NCI-H146 treated with DMSO at 0.1 percent for 48 hours (cell line): ENCODE results near the gene FOXL2NB.
"Not testable (repeated sequence)": the region's sequence is repeated elsewhere in the genome, so short reads cannot be mapped to it uniquely, and the experiment has no call there.

Experiments used
- DNase-seq: peaks from one replicate; lab custom pipeline; 2025; ENCODE audit not compliant: unreplicated experiment; lab: John Stamatoyannopoulos, UW

Gene FOXL2NB

GRCh38 chr3:138946663-138947494 is at the start of gene FOXL2NB, which contains the start of gene FOXL2:
TSS of gene FOXL2NB (plus strand) at chr3:138947217. CDS start at chr3:138947365, 148 bp downstream.
TSS of gene FOXL2 (minus strand) at chr3:138947137. CDS start at chr3:138946722, 415 bp downstream.
- no peak for DNase-seq

- no peak for DNase-seq
Observed at GRCh38 chr3:138898301-138898700, 48.7 kb upstream of the FOXL2NB start.

DNA sequence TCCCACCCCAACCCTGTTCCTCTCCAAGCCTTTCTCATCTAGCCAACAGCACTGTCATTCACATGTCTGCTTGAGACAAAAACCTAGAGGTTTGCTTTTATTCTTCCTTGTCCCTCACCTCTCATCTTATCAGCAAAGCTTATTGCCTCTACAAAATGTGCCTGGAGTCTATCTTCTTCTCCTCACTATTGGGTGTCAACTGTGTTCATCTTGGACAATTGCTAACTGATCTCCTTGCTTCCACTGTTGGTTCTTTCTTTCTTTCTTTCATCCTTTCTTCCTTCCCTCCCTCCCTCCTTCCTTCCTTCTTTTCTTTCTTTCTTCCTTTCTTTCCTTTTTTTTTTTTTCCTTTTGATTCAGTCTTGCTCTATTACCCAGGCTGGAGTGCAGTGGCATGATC is 48.3 kb upstream of the FOXL2NB start:
- no peak for DNase-seq

- DNase-seq = no peak
Observed at GRCh38 chr3:138899351-138899991, 47.5 kb upstream of the FOXL2NB start.

DNA sequence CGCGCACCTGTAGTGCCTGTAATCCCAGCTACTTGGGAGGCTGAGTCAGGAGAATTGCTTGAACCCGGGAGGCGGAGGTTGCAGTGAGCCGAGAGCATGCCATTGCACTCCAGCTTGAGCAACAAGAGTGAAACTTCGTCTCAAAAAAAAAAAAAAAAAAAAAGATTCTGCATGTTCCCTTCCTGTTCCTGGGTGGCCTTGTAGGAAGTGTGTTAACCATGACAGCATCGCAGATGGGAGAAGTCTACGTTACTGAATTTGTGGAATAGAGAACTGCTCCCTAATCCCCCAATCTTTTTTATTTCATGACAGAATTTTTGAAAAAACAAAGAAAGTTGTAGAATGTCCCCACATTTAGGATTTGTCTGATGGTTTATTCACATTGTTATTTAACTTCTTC is 45.5 kb upstream of the FOXL2NB start:
- no peak for DNase-seq

DNA sequence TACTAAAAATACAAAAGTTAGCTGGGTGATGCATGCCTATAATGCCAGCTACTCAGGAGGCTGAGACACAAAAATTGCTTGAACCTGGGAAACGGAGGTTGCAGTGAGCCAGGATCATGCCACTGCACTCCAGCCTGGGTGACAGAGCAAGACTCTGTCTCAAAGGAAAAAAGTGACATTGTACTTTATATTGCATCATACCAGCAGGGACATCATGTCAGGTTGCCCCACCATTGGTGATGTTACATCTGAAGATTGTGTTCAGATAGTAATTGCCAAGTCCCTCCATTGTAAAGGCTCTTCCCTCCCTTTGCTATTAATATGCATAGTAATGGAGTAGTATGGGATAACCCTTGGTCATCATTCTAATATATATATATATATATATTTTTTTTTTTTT is 44.8 kb upstream of the FOXL2NB start:
- DNase-seq = no peak

DNA sequence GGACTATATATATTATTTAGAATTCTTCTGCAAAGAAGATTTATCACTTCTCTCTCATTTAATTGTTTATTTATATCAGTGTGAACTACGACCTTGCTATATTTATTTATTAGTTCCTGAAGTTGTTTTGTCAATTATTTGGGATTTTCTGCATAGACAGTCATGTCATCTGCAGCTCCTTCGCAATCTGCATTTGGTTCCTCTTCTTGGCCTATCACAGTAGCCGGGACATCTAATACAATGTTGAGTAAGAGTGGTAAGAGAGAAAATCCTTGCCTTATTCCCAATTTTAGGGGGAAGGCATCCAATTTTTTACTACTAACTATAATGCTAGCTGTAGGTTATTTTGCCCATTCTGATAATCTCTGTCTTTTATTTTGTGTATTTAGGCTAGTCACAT is 39.5 kb upstream of the FOXL2NB start:
- DNase-seq = no peak

DNA sequence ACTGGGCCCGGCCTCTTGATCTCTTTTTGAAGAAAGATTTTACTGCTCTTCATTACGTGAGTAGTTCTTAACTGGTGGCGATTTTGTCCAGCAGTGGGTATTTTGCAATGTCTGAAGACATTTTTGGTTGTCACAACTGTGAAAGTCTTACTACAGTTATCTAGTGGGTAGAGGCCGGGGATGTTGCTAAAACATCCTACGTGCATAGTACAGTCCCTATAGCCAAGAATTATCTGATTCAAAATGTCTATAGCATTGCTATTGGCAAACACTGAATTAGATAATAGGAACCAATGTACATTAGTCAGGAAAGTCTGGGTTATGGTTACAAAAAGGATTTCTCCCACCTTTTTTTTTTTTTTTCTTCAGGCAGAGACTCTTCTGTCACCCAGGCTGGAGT is 38.2 kb upstream of the FOXL2NB start:
- DNase-seq = no peak

- DNase-seq = no peak
Observed at GRCh38 chr3:138909904-138910303, 37.1 kb upstream of the FOXL2NB start.

GRCh38 chr3:138911621-138912020 is 35.4 kb upstream of the FOXL2NB start:
- DNase-seq = no peak

- DNase-seq = no peak
Observed at GRCh38 chr3:138912237-138912636, 34.8 kb upstream of the FOXL2NB start.

GRCh38 chr3:138913766-138914165 is 33.3 kb upstream of the FOXL2NB start:
- no peak for DNase-seq

DNA sequence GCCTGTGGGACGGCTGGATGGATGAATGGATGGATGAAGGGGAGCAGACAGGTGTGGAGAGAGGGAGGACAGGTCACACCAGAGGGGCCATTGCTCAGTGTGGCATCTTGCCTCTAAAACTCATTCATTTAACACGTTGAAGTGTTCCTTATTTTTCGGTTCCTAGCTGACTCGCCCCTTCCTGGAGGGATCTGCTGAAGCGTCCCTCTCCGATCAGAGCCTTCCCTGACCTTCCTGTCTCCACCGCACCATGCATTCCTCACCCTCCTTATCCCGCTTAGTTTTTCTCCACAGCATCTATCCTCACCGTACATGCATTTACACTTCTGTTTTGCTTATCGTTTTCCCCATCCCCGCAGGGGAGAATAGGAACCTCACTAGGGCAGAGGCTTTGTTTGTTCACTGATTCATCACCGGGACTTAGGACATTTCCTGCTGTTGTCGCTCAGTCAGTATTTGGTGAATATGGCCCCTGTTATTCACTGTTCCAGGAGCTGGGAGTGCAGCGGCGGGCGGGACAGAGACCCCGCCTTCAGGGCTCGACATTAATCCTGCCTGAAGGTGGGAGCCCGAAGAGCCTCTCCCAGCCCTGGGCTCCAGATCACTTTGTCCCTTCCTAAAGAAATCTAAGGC is 32.0 kb upstream of the FOXL2NB start:
- DNase-seq = peak; percentile 77

DNA sequence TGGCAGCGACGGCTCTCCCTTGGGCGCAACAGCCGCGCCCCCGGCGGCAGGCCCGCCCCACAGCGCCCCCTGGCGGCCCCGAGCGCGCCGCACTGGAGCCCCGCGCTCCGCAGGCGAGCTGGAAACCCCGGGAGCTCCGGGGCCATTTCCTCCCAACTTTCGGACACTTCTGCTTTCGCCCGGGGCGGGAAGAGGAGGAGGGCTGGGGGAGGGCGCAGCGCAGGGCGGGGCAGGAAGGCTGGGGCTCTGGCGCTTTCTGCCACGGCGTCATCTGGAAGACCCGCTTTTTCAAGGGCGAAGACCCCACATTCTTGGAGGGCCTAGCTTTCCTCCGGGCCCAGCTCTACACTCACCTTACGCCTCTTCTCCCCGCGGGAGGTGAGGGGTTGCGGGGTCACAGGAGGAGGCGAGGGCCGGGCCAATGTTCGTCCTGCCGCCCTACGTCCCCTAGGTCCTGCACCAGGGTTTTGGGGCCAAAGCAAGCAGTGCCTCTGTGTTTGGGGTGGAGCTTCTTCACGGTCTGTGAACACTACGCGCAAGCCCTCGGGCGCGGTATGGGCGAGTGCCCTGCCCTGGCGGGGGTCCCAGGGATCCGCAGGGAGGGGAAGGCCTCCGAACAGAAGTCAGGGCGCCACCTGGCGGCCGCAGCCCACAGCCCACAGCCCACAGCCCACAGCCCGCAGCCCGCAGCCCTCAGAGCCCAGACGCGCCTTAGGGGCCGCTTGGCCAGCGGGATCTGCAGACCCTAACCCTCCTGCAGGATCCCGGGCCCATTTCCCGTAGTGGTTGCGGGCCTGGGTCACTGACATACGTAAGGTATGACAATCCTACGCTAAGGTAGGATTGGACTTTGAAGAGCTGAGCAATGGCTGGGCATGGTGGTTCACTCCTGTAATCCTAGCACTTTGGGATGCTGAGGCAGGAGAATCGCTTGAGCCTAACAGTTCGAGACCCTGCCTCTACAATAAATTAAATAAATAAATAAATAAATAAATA is 31.2 kb upstream of the FOXL2NB start:
- DNase-seq = peak; percentile 87

DNA sequence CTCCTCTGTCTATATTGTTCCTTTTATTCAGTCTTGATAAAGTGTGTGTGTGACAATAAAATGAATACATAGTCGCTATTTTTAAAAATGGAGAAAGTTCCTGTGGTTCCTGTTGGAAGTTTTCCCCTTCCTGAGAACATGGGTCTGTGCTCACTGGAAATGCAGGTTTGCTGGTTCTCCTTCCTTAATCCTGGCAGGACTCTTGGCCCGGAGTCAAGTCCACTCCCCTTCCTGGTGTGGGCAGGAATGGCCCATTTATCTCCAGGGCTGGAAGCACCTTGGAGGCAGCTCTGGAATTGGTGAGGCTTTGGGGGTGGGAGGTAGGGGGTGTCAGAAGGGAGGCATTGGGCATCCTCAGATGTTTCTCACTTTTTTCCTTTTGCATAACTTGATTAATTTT is 30.2 kb upstream of the FOXL2NB start:
- no peak for DNase-seq

- DNase-seq = no peak
Observed at GRCh38 chr3:138919325-138919724, 27.7 kb upstream of the FOXL2NB start.

DNA sequence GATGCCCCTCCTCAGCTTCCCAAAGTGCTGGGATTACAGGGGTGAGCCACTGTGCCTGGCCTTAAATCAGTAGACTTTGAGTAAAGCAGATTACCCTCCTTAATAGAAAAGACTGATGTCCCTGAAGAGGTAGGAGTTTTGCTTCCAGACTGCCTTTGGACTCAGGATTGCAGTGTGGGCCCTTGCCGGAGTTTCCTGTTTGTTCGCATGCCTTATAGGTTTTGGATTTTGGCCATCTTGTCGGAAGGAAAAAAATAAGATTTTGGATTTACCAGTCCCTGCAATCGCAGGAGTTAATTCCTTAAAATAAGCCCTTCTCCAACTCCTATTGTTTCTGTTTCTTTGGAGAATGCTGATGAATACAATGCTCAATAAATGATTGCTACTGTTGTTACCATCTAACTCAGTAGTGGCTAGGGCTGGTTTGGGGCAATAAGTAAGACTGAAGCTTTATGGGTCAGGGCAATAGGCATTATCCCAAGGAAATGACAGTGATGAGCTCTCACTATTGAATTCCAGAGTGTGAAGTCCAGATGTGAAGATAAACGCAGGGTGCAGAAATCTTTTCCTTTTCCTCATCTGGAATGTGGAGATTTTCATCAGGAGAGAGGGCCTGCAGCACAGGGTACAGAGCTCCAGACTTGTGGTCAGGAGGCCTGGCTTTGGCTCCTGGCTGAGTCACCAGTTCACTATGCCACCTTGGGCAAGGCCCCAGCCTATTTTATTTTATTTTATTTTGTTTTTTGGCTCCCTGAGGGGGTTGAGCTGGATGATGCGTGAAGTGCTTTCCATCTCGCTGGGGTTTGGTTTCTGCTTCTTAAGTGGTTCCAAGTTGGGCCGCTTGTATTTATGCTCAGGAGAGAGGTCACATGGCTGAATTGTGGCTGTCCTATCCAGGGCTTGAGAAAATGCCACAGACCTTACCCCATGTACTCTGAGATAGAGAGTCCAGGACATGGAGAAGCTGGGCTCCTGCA is 25.4 kb upstream of the FOXL2NB start:
- DNase-seq = no peak

- not testable (repeated sequence) for DNase-seq
Observed at GRCh38 chr3:138922400-138922799, 24.6 kb upstream of the FOXL2NB start.

DNA sequence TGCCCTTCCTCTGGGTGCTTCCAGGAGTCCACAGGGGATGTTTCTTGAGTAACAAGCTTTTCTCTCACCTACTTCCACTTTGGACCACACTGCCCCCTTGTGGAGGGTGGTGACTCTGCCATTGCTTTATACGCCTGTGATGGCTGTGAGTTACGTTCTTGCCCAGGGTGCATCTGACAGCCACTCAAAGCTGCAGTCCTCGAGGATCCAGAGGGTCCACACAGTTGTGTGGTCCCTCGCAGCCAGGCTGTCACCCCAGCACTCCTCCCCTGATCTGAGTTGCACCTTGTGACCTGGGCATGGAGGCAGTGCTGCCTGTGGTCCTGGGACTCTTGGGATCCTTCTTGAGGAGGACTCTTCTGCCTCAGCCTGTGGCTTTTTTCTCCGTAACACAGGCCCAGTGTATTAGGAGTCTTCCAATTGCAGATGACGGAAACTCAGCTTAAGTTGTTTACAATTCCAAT is 23.5 kb upstream of the FOXL2NB start:
- DNase-seq = peak; percentile 81
